ENCODE measurements around the gene ZNF396. TPM values are rescaled to one million over a fixed set of nuclear protein-coding genes. Genes with fewer than 3 reads are reported as not detected.

ZNF396 gene
- total RNA-seq, 1 experiment from 2014 or later, result 0.61 TPM

DNA sequence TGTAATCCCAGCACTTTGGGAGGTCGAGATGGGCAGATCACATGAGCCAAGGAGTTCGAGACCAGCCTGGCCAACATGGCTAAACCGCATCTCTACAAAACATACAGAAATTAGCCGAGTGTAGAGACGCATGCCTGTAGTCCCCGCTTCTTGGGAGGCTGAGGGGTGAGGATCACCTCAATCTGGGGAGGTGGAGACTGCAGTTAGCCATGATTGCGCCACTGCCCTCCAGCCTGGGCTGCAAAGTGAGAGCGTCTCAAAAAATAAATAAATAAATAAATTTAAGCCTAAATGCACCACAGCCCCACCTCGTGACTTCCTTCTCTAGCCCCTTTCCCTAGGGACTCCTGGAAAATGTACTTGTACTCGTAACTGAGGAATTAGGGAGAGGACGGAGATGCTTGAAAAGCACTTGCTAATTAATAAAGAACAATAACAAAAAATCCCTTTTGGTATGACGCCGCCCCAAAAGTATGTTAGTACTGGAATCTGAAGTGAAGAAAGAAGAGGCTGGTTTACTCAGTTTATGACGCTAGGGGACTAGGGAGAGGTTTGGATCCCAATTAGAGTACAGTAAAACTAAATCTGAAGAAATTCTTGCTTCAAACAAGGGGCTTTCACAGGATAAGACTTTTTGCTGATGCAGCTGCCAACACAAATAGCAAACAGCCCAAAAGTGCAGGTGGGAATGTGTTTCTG is 887 bp upstream of the ZNF396 start:
- DNase-seq, result no peak
- H3K36me3 Mint-ChIP-seq (ENCODE audit: insufficient read depth, unreplicated experiment), result no peaks in the 10 kb centered on the region
- Histone ChIP-seq H3K9me3 (no peaks in the 10 kb centered on the region), H3K27me3 (replicated peaks; ENCODE audit: control insufficient read depth, insufficient read depth, low read length) (no peaks in the 10 kb centered on the region), H3K36me3 (ENCODE audit: control insufficient read depth, insufficient read depth, low read length) (no peaks in the 10 kb centered on the region), H3K4me3 (ENCODE audit: low read depth, low read length) (no peak overlapping the region), H3K4me1 (no peaks in the 10 kb centered on the region)
- CTCF ChIA-PET, result no interaction called here
- H3K9me3 Mint-ChIP-seq (ENCODE audit: unreplicated experiment), result no peaks in the 10 kb centered on the region
- H3K4me1 Mint-ChIP-seq (ENCODE audit: low read depth, unreplicated experiment), result no peaks in the 10 kb centered on the region
- peaks cover 8% of the 10 kb centered on the region for H3K27me3 Mint-ChIP-seq (ENCODE audit: insufficient read depth, unreplicated experiment)
- H3K27ac Mint-ChIP-seq (ENCODE audit: unreplicated experiment), result no peak overlapping the region
- POLR2A ChIA-PET, result no interaction called here
- no TSS peak for BruUV-seq (replicated peaks)
- peak overlapping the region; percentile 73 for H3K4me3 Mint-ChIP-seq (ENCODE audit: unreplicated experiment)
- TF ChIP-seq, protein P1, sequence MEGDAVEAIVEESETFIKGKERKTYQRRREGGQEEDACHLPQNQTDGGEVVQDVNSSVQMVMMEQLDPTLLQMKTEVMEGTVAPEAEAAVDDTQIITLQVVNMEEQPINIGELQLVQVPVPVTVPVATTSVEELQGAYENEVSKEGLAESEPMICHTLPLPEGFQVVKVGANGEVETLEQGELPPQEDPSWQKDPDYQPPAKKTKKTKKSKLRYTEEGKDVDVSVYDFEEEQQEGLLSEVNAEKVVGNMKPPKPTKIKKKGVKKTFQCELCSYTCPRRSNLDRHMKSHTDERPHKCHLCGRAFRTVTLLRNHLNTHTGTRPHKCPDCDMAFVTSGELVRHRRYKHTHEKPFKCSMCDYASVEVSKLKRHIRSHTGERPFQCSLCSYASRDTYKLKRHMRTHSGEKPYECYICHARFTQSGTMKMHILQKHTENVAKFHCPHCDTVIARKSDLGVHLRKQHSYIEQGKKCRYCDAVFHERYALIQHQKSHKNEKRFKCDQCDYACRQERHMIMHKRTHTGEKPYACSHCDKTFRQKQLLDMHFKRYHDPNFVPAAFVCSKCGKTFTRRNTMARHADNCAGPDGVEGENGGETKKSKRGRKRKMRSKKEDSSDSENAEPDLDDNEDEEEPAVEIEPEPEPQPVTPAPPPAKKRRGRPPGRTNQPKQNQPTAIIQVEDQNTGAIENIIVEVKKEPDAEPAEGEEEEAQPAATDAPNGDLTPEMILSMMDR (IDR thresholded peaks at IDR 0.05; ENCODE audit: insufficient read depth in 1 of 2, low read depth in 1 of 2, low read length in 1 of 2, severe bottlenecking in 1 of 2, unreplicated experiment in 1 of 2), result no peak
- intact Hi-C loops (cut with micrococcal nuclease; ENCODE audit: unreplicated experiment), result no loop called here

DNA sequence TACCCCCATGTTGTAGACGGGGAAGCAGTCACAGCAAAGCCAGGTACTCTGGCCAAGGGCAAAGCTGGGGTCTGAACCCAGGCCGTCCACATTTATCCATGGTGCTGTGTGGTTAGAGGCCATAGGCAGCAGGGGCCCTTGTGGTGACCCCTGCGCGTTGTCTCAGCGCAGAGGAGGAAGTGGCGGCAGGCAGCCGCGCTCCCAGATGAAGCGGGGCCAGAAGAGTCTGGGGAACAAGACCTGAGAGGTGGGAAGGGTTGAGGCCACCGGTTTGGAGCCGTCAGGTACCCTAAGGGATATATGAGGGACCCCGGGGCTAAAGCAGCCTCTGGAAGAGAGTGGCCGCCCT is 770 bp downstream of the ZNF396 start:
- H3K27ac Mint-ChIP-seq (ENCODE audit: unreplicated experiment), result no peak overlapping the region
- no peaks in the 10 kb centered on the region for H3K27me3 ChIP-seq (replicated peaks; ENCODE audit: control insufficient read depth, insufficient read depth, low read length)

DNA sequence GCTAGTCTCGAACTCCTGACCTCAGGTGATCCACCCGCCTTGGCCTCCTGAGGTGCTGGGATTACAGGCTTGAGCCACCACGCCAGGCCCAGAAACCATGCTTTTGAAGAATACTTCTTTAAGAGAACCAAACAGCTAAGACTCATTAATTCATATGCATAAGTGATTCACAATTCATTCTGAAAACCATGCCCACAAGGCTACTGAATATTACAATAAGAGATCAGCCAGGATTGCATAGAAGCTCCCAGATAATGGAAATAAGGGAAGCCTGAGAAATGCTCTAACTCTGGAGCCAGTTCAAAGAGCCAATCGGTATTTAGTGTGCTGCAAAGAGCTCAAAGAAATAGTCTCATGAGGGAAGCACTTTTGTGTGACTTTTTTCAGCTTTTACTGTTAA is 2.4 kb downstream of the ZNF396 start:
- ChIA-PET CTCF (no interaction called here), POLR2A (no interaction called here)
- H3K27me3 ChIP-seq (replicated peaks; ENCODE audit: control insufficient read depth, insufficient read depth, low read length), result no peaks in the 10 kb centered on the region
- no peak overlapping the region for H3K27ac Mint-ChIP-seq (ENCODE audit: unreplicated experiment)
- H3K36me3 Mint-ChIP-seq (ENCODE audit: insufficient read depth, unreplicated experiment), result no peaks in the 10 kb centered on the region
- TF ChIP-seq, protein P1 (IDR thresholded peaks at IDR 0.05; ENCODE audit: insufficient read depth in 1 of 2, low read depth in 1 of 2, low read length in 1 of 2, severe bottlenecking in 1 of 2, unreplicated experiment in 1 of 2), result no peak
- no peaks in the 10 kb centered on the region for H3K4me1 ChIP-seq
- H3K4me3 Mint-ChIP-seq (ENCODE audit: unreplicated experiment), result no peak overlapping the region
- H3K27me3 Mint-ChIP-seq (ENCODE audit: insufficient read depth, unreplicated experiment), result peaks cover 8% of the 10 kb centered on the region
- no TSS peak for BruUV-seq (replicated peaks)
- H3K9me3 Mint-ChIP-seq (ENCODE audit: unreplicated experiment), result no peaks in the 10 kb centered on the region
- no peaks in the 10 kb centered on the region for H3K36me3 ChIP-seq (ENCODE audit: control insufficient read depth, insufficient read depth, low read length)
- no peak overlapping the region for H3K4me3 ChIP-seq (ENCODE audit: low read depth, low read length)
- DNase-seq, result no peak
- no peaks in the 10 kb centered on the region for H3K4me1 Mint-ChIP-seq (ENCODE audit: low read depth, unreplicated experiment)
- intact Hi-C loops (cut with micrococcal nuclease; ENCODE audit: unreplicated experiment), result no loop called here
- no peaks in the 10 kb centered on the region for H3K9me3 ChIP-seq

More for the DNA sequence above, 770 bp downstream of the ZNF396 start:
- TF ChIP-seq, protein P1 (IDR thresholded peaks at IDR 0.05; ENCODE audit: insufficient read depth in 1 of 2, low read depth in 1 of 2, low read length in 1 of 2, severe bottlenecking in 1 of 2, unreplicated experiment in 1 of 2), result no peak
- H3K9me3 Mint-ChIP-seq (ENCODE audit: unreplicated experiment), result no peaks in the 10 kb centered on the region
- peak overlapping the region; percentile 64 for H3K4me3 ChIP-seq (ENCODE audit: low read depth, low read length)
- H3K4me1 Mint-ChIP-seq (ENCODE audit: low read depth, unreplicated experiment), result no peaks in the 10 kb centered on the region
- intact Hi-C loops (cut with micrococcal nuclease; ENCODE audit: unreplicated experiment), result no loop called here
- H3K36me3 Mint-ChIP-seq (ENCODE audit: insufficient read depth, unreplicated experiment), result no peaks in the 10 kb centered on the region
- peaks cover 8% of the 10 kb centered on the region for H3K27me3 Mint-ChIP-seq (ENCODE audit: insufficient read depth, unreplicated experiment)
- H3K4me3 Mint-ChIP-seq (ENCODE audit: unreplicated experiment), result peak overlapping the region; percentile 73
- no peaks in the 10 kb centered on the region for H3K4me1 ChIP-seq
- BruUV-seq (replicated peaks), result no TSS peak
- no peaks in the 10 kb centered on the region for H3K36me3 ChIP-seq (ENCODE audit: control insufficient read depth, insufficient read depth, low read length)
- ChIA-PET POLR2A (no interaction called here), CTCF (no interaction called here)
- DNase-seq, result peak in 1 of 2 experiments; percentile 1
- no peaks in the 10 kb centered on the region for H3K9me3 ChIP-seq
